Neuronal stem cell (in vitro differentiated cells): ENCODE results near the gene SRP68.
A peak's percentile ranks its signal among the peaks of the same experiment; 100 is the strongest.

Experiments
- DNase-seq: peaks from one replicate; pipeline ENCODE4 v3.0.0-alpha.2; 2013; ENCODE audit warnings: low spot score
- H2AFZ ChIP-seq: one replicate; pipeline ENCODE4 v1.6.1; 2013; ENCODE audit warnings: mild to moderate bottlenecking, low read length, inconsistent platforms
- H2AK5ac ChIP-seq: 2 replicates; pipeline ENCODE4 v1.6.1; 2013; ENCODE audit warnings: low read depth, mild to moderate bottlenecking, inconsistent platforms, low read length, moderate library complexity, mixed read lengths
- H2BK120ac ChIP-seq: 2 replicates; pipeline ENCODE4 v1.6.1; 2013; ENCODE audit warnings: low read depth, mild to moderate bottlenecking, inconsistent platforms, low read length, moderate library complexity, mixed read lengths
- H2BK12ac ChIP-seq: one replicate; pipeline ENCODE4 v1.6.1; 2013; ENCODE audit warnings: low read length, inconsistent platforms
- H2BK15ac ChIP-seq: 2 replicates; pipeline ENCODE4 v1.6.1; 2013; ENCODE audit warnings: mild to moderate bottlenecking, low read length, inconsistent platforms, mixed read lengths
- H2BK5ac ChIP-seq: one replicate; pipeline ENCODE4 v1.6.1; 2013; ENCODE audit warnings: inconsistent platforms, mild to moderate bottlenecking, low read length, moderate library complexity
- H3K14ac ChIP-seq: one replicate; pipeline ENCODE4 v1.6.1; 2013; ENCODE audit warnings: low read length, inconsistent platforms
- H3K18ac ChIP-seq: 2 replicates; pipeline ENCODE4 v1.6.1; 2013; ENCODE audit warnings: low read length, inconsistent platforms
- H3K23ac ChIP-seq: 2 replicates; pipeline ENCODE4 v1.6.1; 2013; ENCODE audit warnings: low read depth, mild to moderate bottlenecking, mixed read lengths, low read length, inconsistent platforms; ENCODE audit not compliant: poor library complexity
- H3K27ac ChIP-seq: replicated peaks from 3 replicates; pipeline ENCODE4 v1.5.1; 2013; ENCODE audit warnings: low read length, inconsistent platforms
- H3K27me3 ChIP-seq, 3 experiments: 2 replicates each; pipeline ENCODE4 v1.6.1; 2013; ENCODE audit warnings: low read length in 3 of 3, mild to moderate bottlenecking in 2 of 3, inconsistent platforms in 1 of 3, low read depth in 1 of 3, mixed read lengths in 1 of 3, moderate library complexity in 1 of 3; ENCODE audit not compliant: control insufficient read depth in 3 of 3, insufficient read depth in 3 of 3
- H3K36me3 ChIP-seq, 2 donors: replicated peaks in 1 of 2; 2 replicates each; pipeline ENCODE4 v1.6.1; 2013; ENCODE audit warnings: low read length in 2 of 2; ENCODE audit not compliant: control insufficient read depth in 2 of 2, insufficient read depth in 2 of 2
- H3K4ac ChIP-seq: 2 replicates; pipeline ENCODE4 v1.6.1; 2013; ENCODE audit warnings: inconsistent platforms, mild to moderate bottlenecking, low read length, moderate library complexity
- H3K4me1 ChIP-seq, 2 donors: 1 replicate in 1 of 2; 2 replicates in 1 of 2; pipeline ENCODE4 v1.6.1; 2013; ENCODE audit warnings: low read length in 2 of 2, low read depth in 1 of 2; ENCODE audit not compliant: control insufficient read depth in 2 of 2, insufficient read depth in 1 of 2
- H3K4me2 ChIP-seq: one replicate; pipeline ENCODE4 v1.6.1; 2013; ENCODE audit warnings: mild to moderate bottlenecking, low read length, inconsistent platforms; ENCODE audit not compliant: insufficient read depth, poor library complexity, severe bottlenecking
- H3K4me3 ChIP-seq, 2 donors: 2 replicates each; pipeline ENCODE4 v1.5.1; 2013; ENCODE audit warnings: low read length in 2 of 2, mild to moderate bottlenecking in 2 of 2, inconsistent platforms in 1 of 2, moderate library complexity in 1 of 2
- H3K79me1 ChIP-seq: one replicate; pipeline ENCODE4 v1.6.1; 2013; ENCODE audit warnings: low read depth, mild to moderate bottlenecking, inconsistent platforms, low read length, moderate library complexity
- H3K9ac ChIP-seq: one replicate; pipeline ENCODE4 v1.6.1; 2013; ENCODE audit warnings: mild to moderate bottlenecking, low read depth, low read length, inconsistent platforms; ENCODE audit not compliant: poor library complexity
- H3K9me3 ChIP-seq, 2 donors: replicated peaks in 1 of 2; 2 replicates each; pipeline versions ENCODE3 to v1.6.1; 2013; ENCODE audit warnings: low read length in 2 of 2, mild to moderate bottlenecking in 2 of 2, inconsistent platforms in 1 of 2, low read depth in 1 of 2, mixed read lengths in 1 of 2, moderate library complexity in 1 of 2; ENCODE audit not compliant: control insufficient read depth in 2 of 2, insufficient read depth in 1 of 2
- H4K8ac ChIP-seq: one replicate; pipeline ENCODE4 v1.6.1; 2013; ENCODE audit warnings: low read depth, mild to moderate bottlenecking, inconsistent platforms, low read length, moderate library complexity
- H4K91ac ChIP-seq: one replicate; pipeline ENCODE4 v1.6.1; 2013; ENCODE audit warnings: low read length, low read depth, mild to moderate bottlenecking, inconsistent platforms; ENCODE audit not compliant: poor library complexity
- WGBS, 2 donors: extraction: QIAGEN DNeasy Blood & Tissue Kit; methylation state at CpG; one replicate each; pipeline ENCODE4 v1.1.7; 2013; ENCODE audit warnings: missing lambda C conversion rate in 2 of 2, mixed read lengths in 1 of 2; ENCODE audit not compliant: insufficient read length in 2 of 2, insufficient replicate concordance in 1 of 2; ENCODE audit errors: extremely low coverage in 2 of 2; 5-methylcytosine and 5-hydroxymethylcytosine counted together

SRP68 gene

GRCh38 chr17:76083536-76084182 is 11.3 kb upstream of the SRP68 start:
- no peak for DNase-seq
- Histone ChIP-seq H2BK15ac (no peak overlapping the region), H3K27ac (no peak overlapping the region), H3K79me1 (no peaks in the 10 kb centered on the region), H3K4me3 (no peak overlapping the region), H2AK5ac (no peak overlapping the region), H3K9me3 (peaks cover 0 to 1% of the 10 kb centered on the region in 2 donors), H3K4me1 (peaks cover 15% of the 10 kb centered on the region in 2 donors), H3K9ac (no peak overlapping the region), H3K4ac (no peak overlapping the region), H3K4me2 (no peak overlapping the region), H2AFZ (no peak overlapping the region), H2BK5ac (no peak overlapping the region), H3K36me3 (peaks cover 40 to 67% of the 10 kb centered on the region in 2 donors), H3K14ac (no peak overlapping the region), H3K23ac (no peak overlapping the region), H3K27me3 (peaks cover 0 to 14% (median 1%) of the 10 kb centered on the region in 3 experiments), H2BK12ac (no peak overlapping the region), H3K18ac (no peak overlapping the region), H4K8ac (no peak overlapping the region), H2BK120ac (no peak overlapping the region), H4K91ac (no peak overlapping the region)
- WGBS, 2 donors = no CpG with 5 or more reads among the region's 15 CpGs

DNA sequence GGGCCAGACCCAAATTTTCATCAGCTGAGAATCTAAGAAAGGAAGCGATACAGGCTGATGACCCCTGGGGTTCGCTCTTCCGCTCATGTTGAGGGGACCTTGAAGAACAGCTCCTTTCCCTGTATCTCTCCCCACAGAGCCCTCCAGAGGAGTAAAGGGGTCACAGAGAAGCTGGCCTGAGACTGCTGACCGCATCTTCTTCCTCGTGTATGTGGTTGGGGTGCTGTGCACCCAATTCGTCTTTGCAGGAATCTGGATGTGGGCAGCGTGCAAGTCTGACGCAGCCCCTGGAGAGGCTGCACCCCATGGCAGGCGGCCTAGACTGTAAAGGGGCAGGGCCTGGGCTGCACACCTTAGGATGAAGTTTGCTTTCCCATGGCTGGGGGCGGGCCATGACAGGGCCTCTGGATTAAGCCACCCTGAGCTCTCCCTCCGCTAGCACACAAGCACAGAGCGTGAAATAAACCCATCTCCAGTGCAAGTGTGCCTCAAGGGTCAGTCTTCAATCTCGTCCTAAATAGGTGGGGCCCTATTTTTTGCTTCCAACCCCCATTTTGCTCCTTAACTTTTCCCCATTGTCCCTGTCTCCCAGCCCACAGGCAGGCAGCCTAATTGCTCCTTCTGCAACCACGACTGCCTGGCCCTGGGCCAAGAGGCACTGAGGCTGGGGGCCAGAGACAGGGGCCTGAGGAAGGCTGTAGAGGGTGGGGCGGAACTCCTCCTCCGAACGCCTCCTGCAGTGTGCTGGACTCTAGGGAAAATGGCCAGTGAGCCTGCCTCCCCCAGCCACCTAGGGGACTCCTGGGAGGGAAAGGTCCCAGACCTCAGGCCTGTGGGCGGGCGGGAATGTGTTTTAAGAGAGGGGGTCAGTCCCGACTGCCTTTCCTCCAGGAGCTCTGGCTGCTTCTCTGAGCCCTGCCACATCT is 10.3 kb upstream of the SRP68 start:
- no peak overlapping the region for H2BK12ac ChIP-seq
- H3K27me3 ChIP-seq = peaks cover 0 to 25% (median 4%) of the 10 kb centered on the region in 3 experiments
- no peak overlapping the region for H4K91ac ChIP-seq
- no peak overlapping the region for H2AK5ac ChIP-seq
- no peak overlapping the region for H3K4ac ChIP-seq
- peaks cover 31 to 57% of the 10 kb centered on the region in 2 donors for H3K36me3 ChIP-seq
- no peak overlapping the region for H3K14ac ChIP-seq
- no peak overlapping the region for H4K8ac ChIP-seq
- H3K4me3 ChIP-seq = no peak overlapping the region
- WGBS, 2 donors = no CpG with 5 or more reads among the region's 20 CpGs
- no peak overlapping the region for H3K9ac ChIP-seq
- peaks cover 15% of the 10 kb centered on the region in 2 donors for H3K4me1 ChIP-seq
- no peak overlapping the region for H3K27ac ChIP-seq
- no peak for DNase-seq
- H2BK5ac ChIP-seq = no peak overlapping the region
- H2BK15ac ChIP-seq = no peak overlapping the region
- H3K9me3 ChIP-seq = peaks cover 0 to 2% of the 10 kb centered on the region in 2 donors
- no peak overlapping the region for H2AFZ ChIP-seq
- H2BK120ac ChIP-seq = no peak overlapping the region
- no peak overlapping the region for H3K18ac ChIP-seq
- H3K79me1 ChIP-seq = no peaks in the 10 kb centered on the region
- no peak overlapping the region for H3K23ac ChIP-seq
- no peak overlapping the region for H3K4me2 ChIP-seq

- H2BK5ac ChIP-seq = no peak overlapping the region
- H3K4me3 ChIP-seq = no peak overlapping the region
- H3K9ac ChIP-seq = peak overlapping the region; percentile 50
- no peak overlapping the region for H4K8ac ChIP-seq
- DNase-seq = no peak
- H2AFZ ChIP-seq = no peak overlapping the region
- peaks cover 17 to 19% of the 10 kb centered on the region in 2 donors for H3K4me1 ChIP-seq
- peak overlapping the region; percentile 35 for H3K23ac ChIP-seq
- no peak overlapping the region for H2BK12ac ChIP-seq
- H3K18ac ChIP-seq = no peak overlapping the region
- no peaks in the 10 kb centered on the region for H3K79me1 ChIP-seq
- H3K27ac ChIP-seq = no peak overlapping the region
- peaks cover 6 to 35% (median 15%) of the 10 kb centered on the region in 3 experiments for H3K27me3 ChIP-seq
- H2AK5ac ChIP-seq = no peak overlapping the region
- no peak overlapping the region for H3K4me2 ChIP-seq
- H4K91ac ChIP-seq = no peak overlapping the region
- peaks cover 0 to 2% of the 10 kb centered on the region in 2 donors for H3K9me3 ChIP-seq
- no peak overlapping the region for H2BK120ac ChIP-seq
- no CpG with 5 or more reads among the region's 27 CpGs for WGBS, 2 donors
- no peak overlapping the region for H2BK15ac ChIP-seq
- H3K36me3 ChIP-seq = peaks cover 24 to 46% of the 10 kb centered on the region in 2 donors
- no peak overlapping the region for H3K14ac ChIP-seq
- no peak overlapping the region for H3K4ac ChIP-seq
These were observed 9.2 kb upstream of the SRP68 start for GRCh38 chr17:76081295-76082210.
